KOPT-K1 (cell line): ENCODE measurements around the gene CELF6.

Source experiments
- H3K27ac ChIP-seq: fragments of 200-600 bp; sonication (generic); 2 replicates; pipeline ENCODE4 v1.5.1; 2016; ENCODE audit warnings: antibody characterized with exemption, mild to moderate bottlenecking, low read depth, low read length; ENCODE audit not compliant: poor library complexity, severe bottlenecking
- H3K36me3 ChIP-seq: fragments of 200-600 bp; sonication (generic); 2 replicates; pipeline ENCODE4 v1.5.1; 2017; ENCODE audit warnings: antibody characterized with exemption, mild to moderate bottlenecking, low read length, moderate library complexity; ENCODE audit not compliant: insufficient read depth
- H3K9me3 ChIP-seq: fragments of 200-600 bp; sonication (generic); 2 replicates; pipeline ENCODE4 v1.5.1; 2017; ENCODE audit warnings: antibody characterized with exemption, low read length, mild to moderate bottlenecking; ENCODE audit not compliant: insufficient read depth, poor library complexity, severe bottlenecking

CELF6 gene

DNA sequence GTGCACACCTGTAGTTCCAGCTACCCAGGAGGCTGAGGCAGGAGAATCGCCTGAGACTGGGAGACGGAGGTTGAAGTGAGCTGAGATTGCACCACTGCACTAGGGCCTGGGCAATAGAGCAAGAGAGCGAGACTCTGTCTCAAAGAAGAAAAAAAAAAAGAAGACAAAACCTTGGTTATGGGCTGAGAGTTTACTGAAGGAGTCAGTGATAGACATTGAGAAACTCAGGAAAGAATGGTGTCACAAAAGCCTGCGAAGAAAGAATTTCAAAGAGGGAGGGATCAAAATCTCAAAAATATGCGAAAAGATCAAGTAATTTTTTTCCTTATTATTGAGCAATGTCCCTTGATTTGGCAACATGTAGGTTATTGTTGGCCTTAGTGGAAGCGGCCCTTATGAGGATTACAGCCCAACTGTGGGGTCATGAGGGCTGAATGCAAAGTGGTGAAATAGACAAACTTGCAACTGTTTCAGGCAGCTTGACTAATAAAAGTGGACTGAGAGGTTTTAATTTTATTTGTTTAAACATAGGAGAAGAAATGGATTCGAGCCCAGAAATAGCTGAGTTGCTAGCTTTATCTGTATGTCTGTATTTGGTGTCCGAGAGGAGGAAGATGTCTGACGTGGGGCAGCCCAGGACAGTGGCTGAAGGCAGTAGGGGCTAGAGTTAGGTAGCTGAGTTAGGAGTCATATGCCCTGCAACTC lies 18.8 kb upstream of the CELF6 start:
- Histone ChIP-seq H3K27ac (no peak overlapping the region), H3K9me3 (no peaks in the 10 kb centered on the region), H3K36me3 (peaks cover 13% of the 10 kb centered on the region; the same call in 1 of the 2 replicates)

DNA sequence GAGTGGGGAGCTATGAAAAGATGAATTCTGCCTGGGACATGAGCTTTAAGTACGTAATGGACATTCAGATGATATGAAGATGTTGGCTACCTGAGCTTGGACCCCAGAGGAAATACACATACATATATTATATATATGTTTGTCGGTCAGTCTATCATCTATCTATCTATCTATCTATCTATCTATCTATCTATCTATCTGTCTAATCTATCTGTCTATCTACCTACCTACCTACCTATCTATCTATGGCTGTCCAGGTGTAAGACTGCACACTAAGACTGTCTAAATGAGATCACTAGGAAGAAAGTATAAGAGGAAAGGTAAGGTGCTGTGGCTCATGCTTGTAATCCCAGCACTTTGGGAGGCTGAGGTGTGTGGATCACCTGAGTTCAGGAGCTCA lies 18.2 kb upstream of the CELF6 start:
- Histone ChIP-seq H3K36me3 (peaks cover 13% of the 10 kb centered on the region; the same call in 1 of the 2 replicates), H3K27ac (no peak overlapping the region), H3K9me3 (no peaks in the 10 kb centered on the region)

DNA sequence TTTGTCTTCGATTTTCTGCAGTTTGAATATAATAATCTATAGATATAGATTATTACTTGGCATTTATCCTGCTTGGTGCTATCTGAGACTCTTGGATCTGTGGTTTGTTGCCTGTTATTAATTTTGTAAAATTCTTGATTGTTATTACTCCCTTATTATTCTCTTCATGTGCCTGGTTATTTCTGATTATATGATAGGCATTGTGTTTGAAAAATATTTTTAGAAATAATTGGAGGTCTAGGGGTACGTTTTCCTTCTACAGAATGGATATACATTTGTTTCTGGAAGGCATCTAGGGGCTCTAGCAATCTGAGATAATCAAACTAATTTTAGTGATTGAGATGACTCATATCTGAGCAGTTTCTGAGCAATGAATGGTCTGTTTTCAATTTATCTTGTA lies 14.9 kb upstream of the CELF6 start:
- H3K36me3 ChIP-seq, result peaks cover 7% of the 10 kb centered on the region; the same call in 1 of the 2 replicates
- H3K27ac ChIP-seq, result no peak overlapping the region
- H3K9me3 ChIP-seq, result no peaks in the 10 kb centered on the region

DNA sequence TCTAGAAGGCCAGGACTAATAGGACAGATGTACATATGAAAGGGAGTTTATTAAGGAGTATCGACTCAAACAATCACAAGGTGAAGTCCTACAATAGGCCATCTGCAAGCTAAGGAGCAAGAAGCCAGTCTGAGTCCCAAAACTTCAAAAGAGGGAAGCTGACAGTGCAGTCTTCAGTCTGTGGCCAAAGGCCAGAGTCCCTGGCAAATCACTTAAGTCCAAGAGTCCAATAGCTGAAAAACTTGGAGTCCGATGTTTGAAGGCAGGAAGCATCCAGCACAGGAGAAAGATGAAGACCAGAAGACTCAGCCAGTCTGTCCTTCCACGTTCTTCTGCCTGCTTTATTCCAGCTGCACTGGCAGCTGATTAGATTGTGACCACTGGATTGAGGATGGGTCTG lies 11.1 kb upstream of the CELF6 start:
- H3K27ac ChIP-seq, result no peak overlapping the region
- peaks cover 4% of the 10 kb centered on the region; the same call in 1 of the 2 replicates for H3K36me3 ChIP-seq
- no peaks in the 10 kb centered on the region for H3K9me3 ChIP-seq

DNA sequence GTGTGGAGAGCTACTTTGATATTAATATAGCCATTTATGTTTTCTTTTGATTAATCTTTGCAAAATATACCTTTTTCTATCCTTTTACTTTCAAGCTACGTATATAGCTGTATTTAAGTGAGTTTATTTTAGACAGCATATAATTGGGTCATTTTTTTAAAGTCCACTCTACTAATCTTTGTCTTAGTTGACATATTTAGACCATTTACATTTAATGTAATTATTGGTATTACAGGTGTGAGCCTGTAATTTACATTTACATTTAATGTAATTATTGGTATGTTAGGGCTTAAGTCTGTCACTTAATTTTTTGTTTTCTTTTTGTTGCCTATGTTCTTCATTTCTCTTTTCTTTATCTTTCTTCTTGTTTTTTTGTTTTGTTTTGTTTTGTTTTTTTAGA lies 3.8 kb upstream of the CELF6 start:
- Histone ChIP-seq H3K36me3 (peaks cover 4% of the 10 kb centered on the region; the same call in 1 of the 2 replicates), H3K9me3 (no peaks in the 10 kb centered on the region), H3K27ac (no peak overlapping the region)

DNA sequence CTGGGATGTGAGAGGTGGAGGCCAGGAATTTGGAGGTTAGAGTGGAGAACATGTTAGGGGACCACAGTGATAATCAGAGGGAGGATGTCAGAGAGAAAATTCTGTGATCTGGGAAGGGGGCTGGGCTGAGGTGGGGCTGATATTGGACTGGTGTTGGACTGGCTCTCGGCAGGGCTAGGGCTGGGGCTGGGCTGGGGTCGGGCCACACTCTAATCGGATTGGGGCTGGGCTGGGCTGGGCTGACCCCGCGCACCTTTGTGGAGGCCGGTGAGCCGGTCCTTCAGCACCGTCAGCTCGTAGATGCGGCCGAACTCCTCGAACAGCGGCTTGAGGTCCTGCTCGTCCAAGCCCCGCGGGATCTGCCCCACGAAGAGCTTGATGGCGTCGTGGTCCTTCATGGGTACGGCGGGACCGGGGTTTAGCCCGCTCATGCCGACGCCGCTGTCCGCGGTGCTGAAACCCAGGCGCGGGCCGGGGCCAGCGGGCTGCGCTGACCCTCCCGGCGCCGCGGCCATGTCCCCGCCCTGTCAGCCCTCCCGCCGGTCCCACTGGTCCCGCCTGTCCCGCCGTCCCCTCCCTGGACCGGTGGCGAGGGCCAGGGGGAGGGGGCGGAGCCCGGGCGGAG lies 485 bp downstream of the CELF6 start:
- H3K36me3 ChIP-seq, result no peaks in the 10 kb centered on the region
- no peak overlapping the region for H3K27ac ChIP-seq
- H3K9me3 ChIP-seq, result no peaks in the 10 kb centered on the region

DNA sequence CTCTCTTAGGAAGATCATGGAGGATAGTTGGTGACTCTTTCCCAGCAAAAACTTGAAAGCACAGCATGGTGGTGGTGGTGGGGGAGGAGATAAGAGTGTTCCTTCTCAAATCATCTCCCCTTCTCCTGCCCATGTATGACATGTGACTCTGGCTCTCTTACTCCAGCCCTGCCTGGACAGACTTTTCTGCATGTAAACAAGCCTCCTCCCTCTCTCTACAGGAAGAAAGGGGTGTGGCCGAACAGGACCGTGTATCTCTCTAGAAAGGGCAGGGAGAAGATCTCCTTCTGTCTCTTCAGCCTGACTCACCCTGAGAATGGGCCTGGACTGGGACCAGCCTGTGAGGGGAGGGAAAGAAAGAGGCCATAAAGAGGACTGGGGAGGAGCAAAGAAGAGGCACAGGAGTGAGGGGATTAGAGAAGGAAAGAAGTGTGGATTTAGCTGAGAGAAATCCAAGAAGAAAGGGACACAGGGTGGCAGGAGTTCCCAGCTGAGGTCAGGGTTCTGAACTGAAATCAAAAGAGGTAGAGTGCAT lies 1.5 kb downstream of the CELF6 start:
- no peak overlapping the region for H3K27ac ChIP-seq
- no peaks in the 10 kb centered on the region for H3K9me3 ChIP-seq
- no peaks in the 10 kb centered on the region for H3K36me3 ChIP-seq

DNA sequence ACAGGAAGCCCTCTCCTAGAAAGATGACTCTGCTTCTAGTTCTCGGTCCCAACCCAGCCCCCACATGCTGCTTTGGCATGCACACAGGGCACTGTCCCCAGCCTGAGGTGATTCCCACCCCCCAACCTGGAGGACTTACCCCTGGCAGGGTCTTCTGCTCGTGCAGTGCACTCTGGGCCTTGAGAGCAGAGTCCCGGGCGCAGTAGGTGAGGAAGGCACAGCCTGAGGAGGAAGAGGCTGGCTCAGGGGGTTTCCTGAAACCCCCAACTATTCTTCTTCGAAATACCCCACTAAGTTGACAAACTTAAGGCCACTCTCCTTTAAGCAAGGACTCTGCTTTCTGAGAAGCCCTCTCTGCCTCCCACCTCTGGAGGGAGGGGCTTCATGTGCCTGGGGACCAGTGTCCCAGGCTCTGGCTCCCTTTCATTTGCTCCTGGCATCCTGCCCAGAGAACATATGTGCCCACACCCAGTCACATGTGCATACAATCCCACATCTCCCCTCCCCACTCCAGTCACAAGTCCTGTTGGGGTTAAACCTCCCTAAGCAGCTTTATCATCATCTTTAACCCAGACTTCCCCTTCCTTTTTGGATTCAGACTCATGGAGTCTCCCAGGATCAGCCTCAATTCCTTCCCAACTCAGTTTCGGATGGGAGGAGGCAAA lies 4.1 kb downstream of the CELF6 start:
- no peaks in the 10 kb centered on the region for H3K9me3 ChIP-seq
- no peaks in the 10 kb centered on the region for H3K36me3 ChIP-seq
- no peak overlapping the region for H3K27ac ChIP-seq

DNA sequence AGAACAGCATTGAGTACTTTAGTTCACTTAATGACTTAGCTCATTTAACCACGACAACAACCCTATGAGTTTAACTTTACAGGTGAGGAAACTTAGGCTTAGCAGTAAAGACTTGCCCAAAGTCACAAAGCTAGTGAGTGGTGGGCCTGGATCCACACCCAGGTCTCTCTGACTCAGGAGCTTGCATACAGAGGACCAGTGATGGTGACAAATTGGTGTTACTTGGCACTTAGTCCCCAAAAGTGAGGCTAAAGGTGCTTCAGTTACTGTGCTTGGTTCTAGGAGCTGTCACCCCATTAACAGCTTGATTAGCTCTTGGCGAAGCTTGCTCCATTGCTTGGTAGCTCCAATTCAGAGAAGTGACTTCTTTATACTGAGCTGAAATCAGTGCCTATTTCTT lies 6.1 kb downstream of the CELF6 start:
- Histone ChIP-seq H3K9me3 (no peaks in the 10 kb centered on the region), H3K27ac (no peak overlapping the region), H3K36me3 (no peaks in the 10 kb centered on the region)

DNA sequence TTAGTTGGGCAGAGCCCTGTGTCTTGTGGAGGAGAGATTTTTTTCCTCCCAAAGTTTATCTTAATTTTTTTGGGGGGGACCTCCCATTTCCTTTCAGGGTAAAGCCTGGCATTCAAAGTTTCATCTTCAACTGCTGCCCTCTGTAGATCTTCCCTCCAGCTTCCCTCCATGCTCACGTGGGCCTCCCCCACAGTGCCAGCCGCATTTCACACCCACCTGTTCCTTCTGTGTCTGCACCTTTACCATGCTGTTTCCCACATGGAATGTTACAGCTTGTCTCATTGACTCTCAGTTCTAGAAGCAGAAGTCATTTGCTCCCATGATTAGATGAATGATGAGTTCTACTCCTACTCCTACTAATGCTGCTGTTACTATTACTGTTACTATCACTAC lies 6.5 kb downstream of the CELF6 start:
- H3K36me3 ChIP-seq, result no peaks in the 10 kb centered on the region
- no peak overlapping the region for H3K27ac ChIP-seq
- no peaks in the 10 kb centered on the region for H3K9me3 ChIP-seq

DNA sequence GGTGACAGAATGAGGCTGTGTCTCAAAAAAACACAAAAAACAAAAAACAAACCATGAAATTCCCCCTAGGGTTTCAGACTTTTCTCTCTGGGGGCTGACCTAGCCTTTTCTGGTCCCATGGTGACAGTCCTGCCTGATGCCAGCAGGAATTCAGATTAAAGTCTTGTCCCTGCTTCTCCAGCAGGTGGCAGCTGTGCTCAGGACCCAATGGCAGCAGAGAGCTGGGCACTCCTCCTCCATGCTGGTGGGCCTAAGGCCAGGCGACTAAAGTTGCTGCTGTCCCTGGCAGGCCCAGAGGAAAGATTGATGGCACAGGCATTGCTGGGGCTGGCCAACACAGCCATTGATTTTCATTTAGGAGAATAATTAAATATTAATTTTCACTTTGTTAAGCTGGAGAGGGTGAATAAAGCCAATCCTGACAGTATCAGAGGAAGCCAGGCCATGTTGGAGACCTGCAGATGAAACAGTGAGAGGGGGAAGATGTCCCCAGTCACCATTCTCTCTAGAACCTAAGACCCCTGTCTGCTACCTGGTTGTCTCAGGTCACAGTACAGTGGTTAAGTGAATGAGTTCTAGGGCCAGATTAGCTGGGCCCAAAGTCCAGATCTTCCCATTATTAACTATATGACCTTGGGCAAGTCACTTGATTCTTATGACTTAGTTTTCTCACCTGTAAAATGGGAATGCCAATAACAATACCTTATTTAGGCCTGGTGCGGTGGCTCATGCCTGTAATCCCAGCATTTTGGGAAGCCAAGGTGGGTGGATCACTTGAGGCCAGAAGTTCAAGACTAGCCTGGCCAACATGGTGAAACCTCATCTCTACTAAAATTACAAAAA lies 7.1 kb downstream of the CELF6 start:
- H3K27ac ChIP-seq, result no peak overlapping the region
- H3K9me3 ChIP-seq, result no peaks in the 10 kb centered on the region
- no peaks in the 10 kb centered on the region for H3K36me3 ChIP-seq

DNA sequence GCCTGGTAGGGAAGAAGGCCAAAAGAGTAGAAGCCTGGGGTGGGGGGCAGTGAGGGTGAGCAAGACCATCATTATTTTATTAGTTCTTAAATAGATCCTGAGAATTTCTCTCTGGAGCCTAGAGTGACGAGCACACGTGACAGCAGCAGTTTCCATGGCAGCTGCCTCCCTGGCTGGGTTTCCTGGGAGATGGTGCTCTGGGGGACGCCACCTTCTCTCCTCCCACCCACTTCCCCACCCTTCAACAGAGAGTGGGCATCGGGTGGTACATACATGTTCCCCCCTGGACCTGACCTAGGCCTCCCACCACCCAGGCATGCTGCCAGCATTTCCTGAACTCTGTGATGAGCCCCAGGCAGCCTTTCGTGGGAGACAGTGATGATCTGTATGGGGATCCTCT lies 12.9 kb downstream of the CELF6 start:
- no peaks in the 10 kb centered on the region for H3K9me3 ChIP-seq
- H3K36me3 ChIP-seq, result no peaks in the 10 kb centered on the region
- H3K27ac ChIP-seq, result no peak overlapping the region

DNA sequence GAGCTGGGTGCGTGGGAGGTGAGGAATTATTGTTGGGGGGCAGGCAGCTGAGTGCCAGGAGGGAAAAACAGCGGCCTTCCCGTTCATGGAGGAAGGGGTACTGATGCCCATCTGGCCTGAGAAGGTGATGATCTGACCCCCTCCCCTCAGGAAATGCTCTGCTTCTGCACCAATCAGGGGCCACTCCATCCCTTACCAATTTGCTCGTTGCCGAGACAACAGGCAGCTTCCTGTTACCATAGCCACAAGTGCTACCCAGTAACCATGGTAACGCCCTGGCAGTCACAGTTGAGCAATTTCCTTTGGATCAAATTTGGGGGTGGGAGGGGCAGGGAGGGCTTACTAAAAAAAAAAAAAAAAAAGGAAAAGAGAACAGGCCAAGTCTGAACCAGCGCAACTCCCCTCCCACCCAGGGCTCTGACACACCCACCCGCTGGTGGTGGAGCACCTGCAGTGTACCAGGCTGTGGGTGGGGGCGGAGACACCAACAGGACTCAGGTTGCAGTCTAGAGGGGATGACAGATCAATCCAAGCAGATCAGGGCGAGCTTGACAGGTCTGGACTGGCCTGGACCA lies 13.7 kb downstream of the CELF6 start:
- Histone ChIP-seq H3K9me3 (no peaks in the 10 kb centered on the region), H3K36me3 (no peaks in the 10 kb centered on the region)

DNA sequence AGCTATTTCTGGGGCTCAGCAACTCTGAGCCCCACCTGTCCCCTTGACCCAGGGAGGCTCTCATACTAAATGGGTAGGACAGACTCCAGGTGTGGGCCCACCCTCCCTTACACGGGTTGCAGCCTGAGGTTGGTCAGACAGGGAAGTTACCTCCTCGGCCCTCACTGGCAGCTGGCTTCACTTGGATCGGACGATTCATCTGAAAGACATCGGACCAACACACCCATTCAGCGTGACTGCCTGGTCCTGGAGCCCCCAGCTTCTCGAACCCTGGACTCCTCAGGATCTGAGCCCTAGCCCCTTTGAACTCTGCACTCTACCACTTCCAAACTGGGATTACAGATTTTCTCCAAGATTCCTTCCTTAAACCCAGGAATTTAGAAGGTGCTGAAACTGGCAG lies 15.4 kb downstream of the CELF6 start:
- Histone ChIP-seq H3K9me3 (no peaks in the 10 kb centered on the region), H3K27ac (no peak overlapping the region), H3K36me3 (no peaks in the 10 kb centered on the region)

More for the DNA sequence above, 13.7 kb downstream of the CELF6 start:
- H3K27ac ChIP-seq, result no peak overlapping the region
